GM12872 (cell line): ENCODE measurements around the gene NEK8.
A peak's percentile ranks its signal among the peaks of the same experiment; 100 is the strongest.

Experiments
- CTCF ChIP-seq: IDR thresholded peaks from 3 replicates; pipeline ENCODE4 v1.5.1; 2011; ENCODE audit warnings: low read depth, mild to moderate bottlenecking, low read length, moderate library complexity; ENCODE audit not compliant: insufficient read depth

NEK8 gene

GRCh38 chr17:28717578-28718332 lies 10.8 kb upstream of the NEK8 start, which contains the start of gene RAB34:
RAB34 (minus strand) TSS chr17:28717868; CDS start chr17:28717266, 602 bp downstream.
- TF ChIP-seq CTCF: peak; percentile 14; the same call in 1 of the 3 replicates

- TF ChIP-seq CTCF: no peak
These were observed 10.1 kb upstream of the NEK8 start for GRCh38 chr17:28718333-28719020.

GRCh38 chr17:28719021-28719433 lies 9.6 kb upstream of the NEK8 start:
- TF ChIP-seq CTCF: no peak

GRCh38 chr17:28720247-28720996 lies 8.2 kb upstream of the NEK8 start:
- no peak; the same call in 2 of the 3 replicates for TF ChIP-seq CTCF

- TF ChIP-seq CTCF: no peak
These were observed 6.0 kb upstream of the NEK8 start for GRCh38 chr17:28722417-28723158.

- TF ChIP-seq CTCF: no peak
These were observed 5.3 kb upstream of the NEK8 start for GRCh38 chr17:28723159-28723835.
